ENCODE data around the gene PRELID1.
"Not testable (repeated sequence)": the region's sequence is repeated elsewhere in the genome, so short reads cannot be mapped to it uniquely, and the experiment has no call there.

Gene PRELID1

GRCh38 chr5:177336603-177337494 is 33.2 kb downstream of the PRELID1 start:
- no peak for DNase-seq (ENCODE audit: low read depth)

- no peak for DNase-seq (ENCODE audit: low read depth)
Observed at GRCh38 chr5:177338251-177339106, 34.9 kb downstream of the PRELID1 start.

GRCh38 chr5:177339107-177339638 is 35.6 kb downstream of the PRELID1 start:
- DNase-seq (ENCODE audit: low read depth) = no peak

DNA sequence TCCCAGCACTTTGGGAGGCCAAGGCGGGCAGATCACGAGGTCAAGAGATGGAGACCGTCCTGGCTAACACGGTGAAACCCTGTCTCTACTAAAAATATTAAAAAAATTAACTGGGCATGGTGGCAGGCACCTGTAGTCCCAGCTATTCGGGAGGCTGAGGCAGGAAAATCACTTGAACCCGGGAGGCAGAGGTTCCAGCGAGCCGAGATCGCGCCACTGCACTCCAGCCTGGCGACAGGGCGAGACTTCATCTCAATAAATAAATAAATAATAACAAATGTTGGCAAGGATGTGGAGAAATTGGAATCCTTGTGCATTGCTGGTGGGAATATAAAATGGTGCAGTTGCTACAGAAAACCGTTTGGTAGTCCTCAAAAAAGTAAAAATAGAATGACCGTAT is 39.4 kb downstream of the PRELID1 start:
- DNase-seq (ENCODE audit: low read depth) = not testable (repeated sequence)

GRCh38 chr5:177343777-177344176 is 40.2 kb downstream of the PRELID1 start:
- no peak for DNase-seq (ENCODE audit: low read depth)

GRCh38 chr5:177344891-177345290 is 41.3 kb downstream of the PRELID1 start:
- no peak for DNase-seq (ENCODE audit: low read depth)

DNA sequence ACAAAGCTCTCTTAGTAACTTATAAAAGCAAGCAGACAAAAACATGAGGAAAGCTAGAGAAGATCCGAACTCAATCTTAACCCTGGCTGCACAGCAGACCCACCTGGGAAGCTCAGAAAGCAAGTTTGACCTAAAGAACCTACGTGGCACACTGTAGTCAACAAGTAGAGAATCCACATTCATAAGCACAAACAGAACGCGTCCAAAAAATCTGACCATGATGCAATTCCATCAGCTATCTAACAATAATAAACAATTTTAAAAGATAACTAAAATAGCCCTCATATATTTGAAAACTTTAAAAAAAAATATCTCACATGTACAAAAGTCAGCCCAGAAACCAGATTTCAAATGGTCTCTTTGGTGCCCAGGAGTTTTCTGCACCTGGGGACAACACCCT is 43.2 kb downstream of the PRELID1 start:
- DNase-seq (ENCODE audit: low read depth) = no peak

- DNase-seq (ENCODE audit: low read depth) = no peak
Observed at GRCh38 chr5:177347699-177348098, 44.1 kb downstream of the PRELID1 start.

DNA sequence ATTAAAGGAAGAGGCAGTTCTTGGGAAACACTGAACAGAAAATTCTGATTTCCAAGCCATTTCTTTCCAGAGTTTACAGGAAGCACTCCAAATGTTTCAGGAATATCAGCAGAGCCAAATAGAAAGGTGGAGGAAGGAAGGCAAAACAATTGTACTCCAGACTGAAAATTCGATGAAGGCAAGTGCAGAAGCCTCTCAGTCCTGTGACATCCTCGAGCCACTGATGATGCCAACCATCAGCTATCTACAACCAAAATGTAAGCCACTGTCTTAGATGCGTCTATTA is 45.7 kb downstream of the PRELID1 start:
- no peak for DNase-seq (ENCODE audit: low read depth)

- DNase-seq (ENCODE audit: low read depth) = no peak
Observed at GRCh38 chr5:177349762-177350161, 46.2 kb downstream of the PRELID1 start.

GRCh38 chr5:177350776-177351391 is 47.3 kb downstream of the PRELID1 start:
- DNase-seq (ENCODE audit: low read depth) = no peak

GRCh38 chr5:177351392-177352329 is 48.1 kb downstream of the PRELID1 start, which contains the start of gene LMAN2:
Gene LMAN2 (minus strand): TSS chr5:177351668. CDS start chr5:177351647, 21 bp downstream.
- peak; percentile 82 for DNase-seq (ENCODE audit: low read depth)

- no peak for DNase-seq (ENCODE audit: low read depth)
Observed at GRCh38 chr5:177353093-177353492, 49.5 kb downstream of the PRELID1 start.

DNA sequence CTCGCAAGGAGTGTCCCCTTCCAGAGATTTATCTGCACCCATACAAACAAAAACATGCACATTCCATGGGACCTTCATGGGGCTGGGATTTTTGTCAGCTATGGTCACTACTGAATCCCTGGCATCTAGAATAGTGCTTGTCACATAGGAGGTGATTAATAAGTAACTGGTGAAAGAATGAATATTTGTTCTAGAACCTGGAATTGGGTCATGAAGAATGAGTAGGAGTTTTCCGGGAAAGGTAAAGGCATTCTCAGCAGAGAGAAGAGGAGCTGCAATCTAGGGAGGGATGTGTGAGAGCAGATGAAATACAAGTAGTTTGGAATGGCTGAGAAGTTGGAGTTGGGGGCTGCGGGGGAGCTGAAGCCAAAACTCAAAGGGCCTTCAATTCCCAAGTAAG is 50.7 kb downstream of the PRELID1 start:
- DNase-seq (ENCODE audit: low read depth) = no peak

DNA sequence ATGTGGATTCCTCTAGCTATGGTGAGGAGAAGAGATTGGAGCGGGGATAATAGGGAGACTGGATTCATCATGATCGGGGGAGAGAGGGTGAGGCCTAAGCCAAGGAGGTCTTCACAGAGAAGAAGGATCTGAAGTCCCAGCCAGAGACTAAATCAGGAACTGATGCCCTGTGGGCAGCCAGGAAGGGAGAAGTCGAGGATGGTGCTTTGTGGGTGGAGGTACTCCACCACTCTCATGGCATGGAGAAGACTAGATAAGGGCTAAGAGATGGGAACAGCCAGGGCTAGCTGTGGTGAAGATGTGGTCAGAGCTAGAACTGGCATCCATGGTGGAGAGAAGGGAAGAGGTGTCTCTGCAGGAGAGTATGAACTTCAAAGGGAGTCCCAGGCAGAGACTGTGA is 51.1 kb downstream of the PRELID1 start:
- DNase-seq (ENCODE audit: low read depth) = no peak

DNA sequence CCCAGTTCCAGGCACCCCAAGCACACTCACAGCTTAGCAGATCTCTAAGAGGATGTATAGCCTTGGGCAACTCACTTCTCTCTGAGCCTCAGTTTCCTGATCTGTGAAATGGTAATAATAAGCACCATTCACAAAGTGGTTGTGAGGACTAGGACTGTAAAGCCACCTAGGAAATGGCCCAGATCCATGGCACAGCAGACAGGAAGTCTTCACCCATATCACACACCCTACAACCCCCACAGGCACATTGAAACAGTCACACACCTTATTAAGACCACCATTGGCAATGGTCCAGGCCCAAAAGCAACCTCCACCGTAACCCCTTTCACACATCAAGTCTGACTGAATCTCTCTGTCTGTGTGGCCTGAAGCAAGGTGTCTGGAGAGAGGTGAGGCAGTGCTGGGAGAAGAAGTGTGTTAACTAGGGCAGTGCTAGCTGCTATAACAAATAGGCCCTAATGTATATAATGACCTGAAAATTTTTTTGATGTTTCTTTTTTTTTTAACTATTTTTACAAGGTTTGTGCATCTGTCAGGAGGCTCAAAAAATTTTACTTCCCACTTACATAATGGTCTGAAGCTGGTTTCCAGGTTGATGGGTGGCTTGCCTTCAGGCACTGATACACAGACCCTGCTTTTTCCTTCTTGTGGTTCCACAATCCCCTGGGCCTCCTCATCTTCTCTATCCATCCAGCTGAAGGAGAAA is 51.7 kb downstream of the PRELID1 start:
- DNase-seq (ENCODE audit: low read depth) = no peak

- no peak for DNase-seq (ENCODE audit: low read depth)
Observed at GRCh38 chr5:177355868-177356168, 52.2 kb downstream of the PRELID1 start.
